ENCODE data around the gene AUP1. TPM values are rescaled to one million over a fixed set of nuclear protein-coding genes. Genes with fewer than 3 reads are reported as not detected.

AUP1 gene
- total and polyA plus RNA-seq, 10 of the 15 experiments (the other 5 are each of a cell fraction or from before 2014, with no cell fraction given): 39.1 to 215 (median 138) TPM

DNA sequence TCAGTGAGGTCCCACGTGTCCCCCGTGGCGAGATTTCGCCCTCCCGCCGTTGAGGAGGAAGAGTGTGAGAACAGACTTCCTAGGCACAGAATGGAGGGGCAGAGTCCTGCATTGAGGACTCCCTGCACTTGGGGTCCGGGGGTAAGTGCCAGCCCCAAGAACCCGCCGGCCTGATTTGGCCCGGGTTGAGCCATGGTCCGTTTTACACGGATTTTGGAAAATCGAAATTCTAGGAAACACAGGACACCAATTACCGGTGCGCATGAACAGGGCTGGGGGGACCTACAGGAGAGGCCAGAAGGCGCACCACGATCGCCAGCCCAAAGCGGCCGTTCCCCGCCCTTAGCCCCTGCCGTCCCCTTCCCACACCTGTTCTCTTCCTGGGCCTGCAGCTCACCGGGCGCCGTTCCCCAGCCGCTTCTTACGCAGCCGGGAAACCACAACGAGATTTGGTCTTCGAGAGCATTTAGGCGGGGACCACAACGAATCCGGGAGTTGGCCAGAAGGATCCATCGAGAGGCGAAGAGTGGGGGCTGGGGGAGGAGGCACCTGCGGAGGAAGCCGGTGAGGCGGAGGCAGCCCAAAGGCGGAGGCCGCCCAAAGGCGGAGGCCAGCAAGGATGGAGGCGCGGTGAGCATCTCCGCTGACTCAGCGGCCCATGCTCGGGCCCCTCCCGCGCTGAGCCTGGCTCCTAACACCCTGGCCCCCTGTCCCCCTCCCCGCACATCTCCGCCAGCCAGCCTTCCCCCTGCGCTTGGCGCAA, 15.7 kb downstream of the AUP1 start:
- TF ChIP-seq EZH2 (IDR thresholded peaks at IDR 0.05; ENCODE audit: borderline replicate concordance, control insufficient read depth, low read depth, low read length) (0 out of 2 replicates have a peak, but pooled peaks have one; percentile 60), BMI1 (IDR thresholded peaks at IDR 0.05; ENCODE audit: borderline replicate concordance) (peak; percentile 96), SUZ12 (IDR thresholded peaks at IDR 0.05; ENCODE audit: unreplicated experiment) (peak; percentile 73)
- TF ChIP-seq, protein P1, sequence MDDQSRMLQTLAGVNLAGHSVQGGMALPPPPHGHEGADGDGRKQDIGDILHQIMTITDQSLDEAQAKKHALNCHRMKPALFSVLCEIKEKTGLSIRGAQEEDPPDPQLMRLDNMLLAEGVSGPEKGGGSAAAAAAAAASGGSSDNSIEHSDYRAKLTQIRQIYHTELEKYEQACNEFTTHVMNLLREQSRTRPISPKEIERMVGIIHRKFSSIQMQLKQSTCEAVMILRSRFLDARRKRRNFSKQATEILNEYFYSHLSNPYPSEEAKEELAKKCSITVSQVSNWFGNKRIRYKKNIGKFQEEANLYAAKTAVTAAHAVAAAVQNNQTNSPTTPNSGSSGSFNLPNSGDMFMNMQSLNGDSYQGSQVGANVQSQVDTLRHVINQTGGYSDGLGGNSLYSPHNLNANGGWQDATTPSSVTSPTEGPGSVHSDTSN (IDR thresholded peaks at IDR 0.05; ENCODE audit: insufficient replicate concordance, low read depth, low read length): no peak
- Histone ChIP-seq H3K27me3 (replicated peaks in 1 of 2; ENCODE audit: control insufficient read depth in 2 of 2, insufficient read depth in 2 of 2, low read length in 1 of 2) (peaks cover 18 to 31% of the 10 kb centered on the region in 2 experiments), H2AFZ (ENCODE audit: control insufficient read depth, low read depth, low read length) (no peak overlapping the region), H3K4me1 (ENCODE audit: control insufficient read depth, insufficient read depth, low read length) (peaks cover 13% of the 10 kb centered on the region; the same call in 1 of the 2 replicates), H3K4me3 (no peak overlapping the region), H3K9me3 (replicated peaks; ENCODE audit: control insufficient read depth, insufficient read depth, low read length) (no peaks in the 10 kb centered on the region; the same call in 2 of the 3 replicates), H3K27ac (ENCODE audit: control insufficient read depth, insufficient read depth) (no peak overlapping the region), H3K79me2 (ENCODE audit: control insufficient read depth, insufficient read depth, low read length) (no peaks in the 10 kb centered on the region), H3K4me2 (ENCODE audit: control insufficient read depth, insufficient read depth) (no peak overlapping the region), H4K20me1 (ENCODE audit: control insufficient read depth, insufficient read depth) (no peaks in the 10 kb centered on the region), H3K36me3 (ENCODE audit: control insufficient read depth in 2 of 2, insufficient read depth in 2 of 2, low read length in 1 of 2) (no peaks in the 10 kb centered on the region), H3K9ac (ENCODE audit: control insufficient read depth, insufficient read depth, low read length) (no peak overlapping the region)
- SMC1A ChIA-PET (ENCODE audit: uncharacterized antibody, unreplicated experiment): no interaction called here
- DNase-seq (ENCODE audit: low read depth, low spot score) (no peak), ATAC-seq (no peak), FAIRE-seq (no peak)
- intact Hi-C loops (cut with micrococcal nuclease; ENCODE audit: unreplicated experiment) (no loop called here), in situ Hi-C loops (cut with MboI) (no loop called here)
- WGBS (ENCODE audit: insufficient coverage, insufficient replicate concordance, low lambda C conversion rate, missing lambda C conversion rate): 11% methylated on average over 46 of the region's 52 CpGs
- RAD21 ChIA-PET (ENCODE audit: unreplicated experiment): interaction anchor here (0.7 kb wide), 1 partner anchor 75 kb away, joined by 3 read pairs; no protein-coding TSS in a partner anchor
- POLR2A ChIA-PET: interaction anchor here (1.0 kb wide), 1 partner anchor 78 kb away, joined by 3 read pairs; no protein-coding TSS in a partner anchor
- CTCF ChIA-PET: interaction anchor here (1.1 kb wide), 1 partner anchor 9 kb away, joined by 3 read pairs; no protein-coding TSS in a partner anchor
- BruUV-seq (replicated peaks): no TSS peak

Measured in GM12878 (cell line).